Lung (tissue), 12 donors: ENCODE data around the gene ATP12A. TPM values are rescaled to one million over a fixed set of nuclear protein-coding genes. Genes with fewer than 3 reads are reported as not detected.

Experiments used
- ATAC-seq: fragments of 200-7000 bp; cut with Tn5 transposase; one replicate; pipeline ENCODE4 v1.9.1; 2020; ENCODE audit warnings: moderate number of reproducible peaks; ENCODE audit not compliant: insufficient read depth, low FRiP score
- DNase-seq, 3 donors: peaks; one replicate each; pipeline ENCODE4 v3.0.0-alpha.2; 2013 to 2017
- H3K27ac ChIP-seq, 2 donors: one replicate each; pipeline ENCODE4 v1.5.1; 2013; ENCODE audit warnings: mild to moderate bottlenecking in 2 of 2, moderate library complexity in 2 of 2, control low read depth in 1 of 2, inconsistent platforms in 1 of 2, low read depth in 1 of 2, low read length in 1 of 2
- H3K27me3 ChIP-seq, 3 donors: one replicate each; pipeline ENCODE4 v1.5.1; 2013; ENCODE audit warnings: low read length in 2 of 3; ENCODE audit not compliant: control insufficient read depth in 3 of 3, insufficient read depth in 3 of 3
- H3K36me3 ChIP-seq, 4 donors: one replicate each; pipeline ENCODE4 v1.5.1; 2013; ENCODE audit warnings: low read length in 4 of 4, mild to moderate bottlenecking in 1 of 4, moderate library complexity in 1 of 4; ENCODE audit not compliant: control insufficient read depth in 4 of 4, insufficient read depth in 4 of 4
- H3K4me1 ChIP-seq, 5 donors: one replicate each; pipeline ENCODE4 v1.5.1; 2013; ENCODE audit warnings: low read length in 5 of 5, mild to moderate bottlenecking in 2 of 5, moderate library complexity in 1 of 5; ENCODE audit not compliant: control insufficient read depth in 5 of 5, insufficient read depth in 5 of 5
- H3K4me3 ChIP-seq: one replicate; pipeline ENCODE4 v1.5.1; 2013; ENCODE audit warnings: mild to moderate bottlenecking, control low read depth, moderate library complexity
- H3K9ac ChIP-seq, 2 donors: one replicate each; pipeline ENCODE4 v1.5.1; 2013; ENCODE audit warnings: low read length in 2 of 2, control low read depth in 1 of 2; ENCODE audit not compliant: insufficient read depth in 1 of 2
- H3K9me3 ChIP-seq, 4 donors: one replicate each; pipeline ENCODE4 v1.5.1; 2013; ENCODE audit warnings: low read length in 3 of 4, mild to moderate bottlenecking in 1 of 4, moderate library complexity in 1 of 4; ENCODE audit not compliant: control insufficient read depth in 4 of 4, insufficient read depth in 3 of 4
- WGBS, 2 donors: extraction: QIAGEN DNeasy Blood & Tissue Kit; methylation state at CpG; one replicate each; pipeline ENCODE4 v1.1.7; 2013; 5-methylcytosine and 5-hydroxymethylcytosine counted together
- polyA plus RNA-seq, 2 donors: library from polyadenylated mRNA; stranded (reverse); fragments of 200-250 nt; gene quantifications; one replicate each; pipeline ENCODE4 v1.2.1, GENCODE V29; 2013
- total RNA-seq, 2 donors: library from RNA; depleted of rRNA in 1 of 2; stranded (reverse); fragments of >200 nt in 1 of 2; gene quantifications; one replicate each; pipeline ENCODE4 v1.2.1, GENCODE V29; 2014 to 2021
- TF ChIP-seq, protein P1 (sequence below): IDR thresholded peaks from 2 replicates; pipeline ENCODE4 v1.5.1; 2012; ENCODE audit warnings: mild to moderate bottlenecking; ENCODE audit errors: control extremely low read depth, extremely low read depth
- donor health status: control.
- donor health status: control.
- donor health status: Bipolar disorder and iron deficiency.
- donor health status: healthy.
- donor health status: DM: yes; HTN: yes; CAD: no.

ATP12A gene
- total and polyA plus RNA-seq, 4 donors: 0.40 to 11.7 (median 2.2) TPM

DNA sequence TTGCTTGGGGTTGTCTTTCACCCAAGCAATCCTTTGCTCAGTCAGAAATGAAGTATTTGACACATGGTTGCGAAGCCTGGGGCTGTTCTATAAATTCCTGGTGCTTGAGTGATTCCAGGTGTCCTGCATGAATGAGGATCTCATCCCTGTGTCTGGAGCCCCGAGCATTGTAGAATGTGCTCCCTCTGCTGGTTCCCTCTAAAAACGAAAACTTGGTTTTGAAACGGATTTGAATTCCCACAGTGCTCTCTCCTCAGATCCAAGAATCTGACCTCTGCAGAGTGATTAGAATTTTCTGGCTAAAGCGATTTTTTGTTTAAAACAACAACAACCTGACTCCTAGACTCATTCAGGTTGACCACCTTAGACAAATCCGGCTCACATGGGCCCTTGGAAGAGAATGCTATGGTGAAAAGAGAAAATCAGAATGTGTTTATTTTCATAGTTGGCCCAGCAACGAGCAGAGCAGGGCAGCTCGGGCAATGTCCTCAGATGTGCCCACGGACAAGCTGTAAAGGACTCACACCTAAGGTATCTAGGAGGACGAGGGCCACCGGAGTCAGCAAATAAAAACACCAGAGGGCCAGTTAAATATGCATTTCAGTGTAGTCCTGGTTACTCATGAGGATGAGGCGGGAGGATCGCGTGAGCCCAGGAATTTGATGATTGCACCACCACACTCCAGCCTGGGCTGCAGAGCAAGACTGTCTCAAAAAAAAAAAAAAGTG is 8.7 kb upstream of the ATP12A start:
- Histone ChIP-seq H3K27me3 (peaks cover 0 to 3% (median 0%) of the 10 kb centered on the region in 3 donors), H3K27ac (peak overlapping the region in 1 of 2 donors; percentile 43), H3K9ac (peak overlapping the region in 1 of 2 donors; percentile 48), H3K4me3 (no peak overlapping the region), H3K36me3 (no peaks in the 10 kb centered on the region), H3K9me3 (no peaks in the 10 kb centered on the region), H3K4me1 (peaks cover 0 to 13% (median 0%) of the 10 kb centered on the region in 5 donors)
- DNase-seq (peak; percentile 70 to 87 (median 83)), ATAC-seq (peak; percentile 81)
- WGBS, 2 donors: 22 to 39% methylated on average over 14 of the region's 14 CpGs
- TF ChIP-seq, protein P1, sequence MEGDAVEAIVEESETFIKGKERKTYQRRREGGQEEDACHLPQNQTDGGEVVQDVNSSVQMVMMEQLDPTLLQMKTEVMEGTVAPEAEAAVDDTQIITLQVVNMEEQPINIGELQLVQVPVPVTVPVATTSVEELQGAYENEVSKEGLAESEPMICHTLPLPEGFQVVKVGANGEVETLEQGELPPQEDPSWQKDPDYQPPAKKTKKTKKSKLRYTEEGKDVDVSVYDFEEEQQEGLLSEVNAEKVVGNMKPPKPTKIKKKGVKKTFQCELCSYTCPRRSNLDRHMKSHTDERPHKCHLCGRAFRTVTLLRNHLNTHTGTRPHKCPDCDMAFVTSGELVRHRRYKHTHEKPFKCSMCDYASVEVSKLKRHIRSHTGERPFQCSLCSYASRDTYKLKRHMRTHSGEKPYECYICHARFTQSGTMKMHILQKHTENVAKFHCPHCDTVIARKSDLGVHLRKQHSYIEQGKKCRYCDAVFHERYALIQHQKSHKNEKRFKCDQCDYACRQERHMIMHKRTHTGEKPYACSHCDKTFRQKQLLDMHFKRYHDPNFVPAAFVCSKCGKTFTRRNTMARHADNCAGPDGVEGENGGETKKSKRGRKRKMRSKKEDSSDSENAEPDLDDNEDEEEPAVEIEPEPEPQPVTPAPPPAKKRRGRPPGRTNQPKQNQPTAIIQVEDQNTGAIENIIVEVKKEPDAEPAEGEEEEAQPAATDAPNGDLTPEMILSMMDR: peak; percentile 39

- Histone ChIP-seq H3K9ac (peak overlapping the region in 1 of 2 donors; percentile 48), H3K9me3 (no peaks in the 10 kb centered on the region), H3K36me3 (no peaks in the 10 kb centered on the region), H3K27ac (no peak overlapping the region), H3K4me1 (peaks cover 0 to 13% (median 0%) of the 10 kb centered on the region in 5 donors), H3K4me3 (no peak overlapping the region), H3K27me3 (peaks cover 0 to 3% (median 0%) of the 10 kb centered on the region in 3 donors)
- no peak for DNase-seq
- TF ChIP-seq, protein P1: no peak
- WGBS, 2 donors: 72 to 81% methylated on average over 9 of the region's 9 CpGs
- ATAC-seq: no peak
These were observed 7.8 kb upstream of the ATP12A start for GRCh38 chr13:24672141-24673132.

- peaks cover 0 to 5% (median 0%) of the 10 kb centered on the region in 4 donors for H3K9me3 ChIP-seq
- WGBS, 2 donors: 60 to 63% methylated on average over 16 of the region's 16 CpGs
- DNase-seq (no peak), ATAC-seq (no peak)
- no peak overlapping the region for H3K4me3 ChIP-seq
- TF ChIP-seq, protein P1: no peak
- peaks cover 0 to 26% (median 15%) of the 10 kb centered on the region in 3 donors for H3K27me3 ChIP-seq
- no peak overlapping the region for H3K27ac ChIP-seq
- no peaks in the 10 kb centered on the region for H3K36me3 ChIP-seq
- no peak overlapping the region for H3K9ac ChIP-seq
- peaks cover 0 to 14% (median 7%) of the 10 kb centered on the region in 5 donors for H3K4me1 ChIP-seq
These were observed 4.2 kb upstream of the ATP12A start for GRCh38 chr13:24675806-24676570.
